ENCODE measurements around the gene TMEM45A.

TMEM45A gene

DNA sequence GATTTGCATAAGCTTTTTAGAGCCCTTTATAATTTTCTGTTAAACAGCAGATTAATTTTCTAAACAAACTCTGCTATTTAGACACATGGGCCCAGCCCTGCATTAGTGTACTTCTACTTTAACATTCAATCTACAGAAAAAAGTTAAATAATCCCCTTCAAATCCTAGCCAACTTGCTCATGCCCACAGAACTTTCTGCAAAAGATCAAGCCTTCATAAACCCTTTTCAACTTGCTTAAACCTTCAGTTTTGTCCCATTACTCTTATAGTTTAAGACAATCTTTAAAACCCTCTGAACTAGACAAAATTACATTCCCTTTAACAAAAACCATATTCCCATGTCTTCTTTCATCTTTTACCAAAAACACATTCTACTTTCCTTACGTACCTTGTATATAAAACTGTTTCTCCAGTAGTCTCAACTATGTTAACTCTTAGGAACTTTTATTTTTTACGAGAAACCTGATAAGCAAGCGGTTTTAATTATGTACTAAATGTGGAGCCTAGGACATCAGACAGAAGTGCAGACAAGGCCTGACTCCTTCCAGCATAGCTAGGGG, 91.8 kb downstream of the TMEM45A start:
- H3K36me3 Mint-ChIP-seq (ENCODE audit: low read depth): no peaks in the 10 kb centered on the region
- H3K27me3 Mint-ChIP-seq (ENCODE audit: low read depth): peaks cover 14% of the 10 kb centered on the region
- no peaks in the 10 kb centered on the region for H3K9me3 Mint-ChIP-seq
- H3K27ac Mint-ChIP-seq: no peak overlapping the region
- H3K4me3 Mint-ChIP-seq: no peak overlapping the region
- no peak for DNase-seq (ENCODE audit: low spot score)
- no peaks in the 10 kb centered on the region for H3K4me1 Mint-ChIP-seq (ENCODE audit: low read depth)

DNA sequence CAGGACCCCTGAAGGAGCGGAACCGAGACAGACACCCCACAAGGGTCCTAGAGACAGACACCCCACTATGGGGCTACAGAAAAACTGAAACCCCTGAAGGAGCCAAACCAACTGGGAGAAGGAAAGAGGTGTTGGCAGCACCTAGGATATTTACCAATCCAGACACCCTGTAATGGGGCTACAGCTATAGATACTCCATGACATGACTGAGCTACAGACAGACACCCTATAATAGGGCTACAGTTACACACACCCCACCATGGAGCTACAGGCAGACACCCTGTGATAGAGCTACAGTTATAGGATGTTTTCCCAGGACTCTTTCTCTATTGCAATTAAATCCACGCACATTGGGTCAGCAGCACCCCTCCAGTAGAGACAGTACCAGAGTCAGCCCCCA, 94.4 kb downstream of the TMEM45A start:
- Mint-ChIP-seq H3K4me3 (no peak overlapping the region), H3K9me3 (no peaks in the 10 kb centered on the region), H3K27ac (no peak overlapping the region), H3K4me1 (ENCODE audit: low read depth) (peaks cover 4% of the 10 kb centered on the region), H3K27me3 (ENCODE audit: low read depth) (peaks cover 8% of the 10 kb centered on the region), H3K36me3 (ENCODE audit: low read depth) (no peaks in the 10 kb centered on the region)
- DNase-seq (ENCODE audit: low spot score): no peak

- Mint-ChIP-seq H3K27me3 (ENCODE audit: low read depth) (peaks cover 6% of the 10 kb centered on the region), H3K4me3 (no peak overlapping the region), H3K36me3 (ENCODE audit: low read depth) (no peaks in the 10 kb centered on the region), H3K27ac (no peak overlapping the region), H3K9me3 (no peaks in the 10 kb centered on the region), H3K4me1 (ENCODE audit: low read depth) (peaks cover 4% of the 10 kb centered on the region)
- no peak for DNase-seq (ENCODE audit: low spot score)
Observed at GRCh38 chr3:100588251-100588650, 95.8 kb downstream of the TMEM45A start.

GRCh38 chr3:100590114-100590839, 97.9 kb downstream of the TMEM45A start:
- peak; percentile 28 for DNase-seq (ENCODE audit: low spot score)
- Mint-ChIP-seq H3K36me3 (ENCODE audit: low read depth) (no peaks in the 10 kb centered on the region), H3K4me1 (ENCODE audit: low read depth) (peaks cover 4% of the 10 kb centered on the region), H3K9me3 (no peaks in the 10 kb centered on the region), H3K27ac (no peak overlapping the region), H3K27me3 (ENCODE audit: low read depth) (peaks cover 11% of the 10 kb centered on the region), H3K4me3 (peak overlapping the region; percentile 7)

GRCh38 chr3:100590840-100591147, 98.4 kb downstream of the TMEM45A start:
- Mint-ChIP-seq H3K4me1 (ENCODE audit: low read depth) (peaks cover 4% of the 10 kb centered on the region), H3K27ac (no peak overlapping the region), H3K36me3 (ENCODE audit: low read depth) (no peaks in the 10 kb centered on the region), H3K9me3 (no peaks in the 10 kb centered on the region), H3K27me3 (ENCODE audit: low read depth) (peaks cover 15% of the 10 kb centered on the region), H3K4me3 (no peak overlapping the region)
- DNase-seq (ENCODE audit: low spot score): no peak

- peaks cover 20% of the 10 kb centered on the region for H3K27me3 Mint-ChIP-seq (ENCODE audit: low read depth)
- peaks cover 4% of the 10 kb centered on the region for H3K4me1 Mint-ChIP-seq (ENCODE audit: low read depth)
- no peak overlapping the region for H3K4me3 Mint-ChIP-seq
- no peaks in the 10 kb centered on the region for H3K36me3 Mint-ChIP-seq (ENCODE audit: low read depth)
- H3K9me3 Mint-ChIP-seq: no peaks in the 10 kb centered on the region
- H3K27ac Mint-ChIP-seq: no peak overlapping the region
- DNase-seq (ENCODE audit: low spot score): no peak
Observed at GRCh38 chr3:100591411-100591810, 99.0 kb downstream of the TMEM45A start.

DNA sequence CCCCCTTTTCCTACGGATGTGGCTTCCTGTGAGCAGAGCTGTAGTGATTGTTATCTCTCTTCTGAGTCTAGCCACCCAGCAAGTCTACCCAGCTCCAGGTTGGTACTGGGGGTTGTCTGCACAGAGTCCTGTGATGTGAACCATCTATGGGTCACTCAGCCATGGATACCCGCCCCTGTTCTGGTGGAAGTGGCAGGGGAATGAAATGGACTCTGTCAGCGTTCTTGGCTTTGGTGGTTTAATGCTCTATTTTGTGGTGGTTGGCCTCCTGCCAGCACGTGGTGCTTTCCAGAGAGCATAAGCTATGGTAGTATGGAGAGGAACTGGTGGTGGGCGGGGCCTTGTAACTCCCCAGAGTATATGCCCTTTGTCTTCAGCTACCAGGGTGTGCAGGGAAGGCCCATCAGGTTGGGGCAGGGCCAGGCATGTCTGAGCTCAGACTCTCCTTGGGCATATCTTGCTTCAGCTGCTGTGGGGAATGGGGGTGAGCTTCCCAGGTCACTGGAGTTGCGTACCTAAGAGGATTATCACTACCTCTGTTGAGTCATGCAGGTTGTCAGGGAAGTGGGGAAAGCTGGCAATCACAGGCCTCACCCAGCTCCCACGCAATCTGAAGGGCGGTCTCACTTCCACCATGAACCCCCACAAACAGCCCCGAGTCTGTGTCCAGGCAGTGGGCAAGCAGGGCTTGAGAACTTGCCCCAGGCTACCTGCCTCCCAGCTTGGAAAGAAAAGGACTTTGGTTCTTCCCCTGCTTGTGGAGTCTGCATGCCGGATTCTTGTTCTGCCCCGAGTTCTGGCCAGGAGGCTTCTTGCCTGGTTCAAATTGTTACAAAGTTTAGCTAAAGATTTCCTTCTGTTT, 108.0 kb downstream of the TMEM45A start:
- Mint-ChIP-seq H3K4me3 (peak overlapping the region; percentile 29), H3K36me3 (ENCODE audit: low read depth) (no peaks in the 10 kb centered on the region), H3K4me1 (ENCODE audit: low read depth) (peaks cover 27% of the 10 kb centered on the region), H3K27me3 (ENCODE audit: low read depth) (peaks cover 27% of the 10 kb centered on the region), H3K27ac (no peak overlapping the region), H3K9me3 (peaks cover 7% of the 10 kb centered on the region)
- DNase-seq (ENCODE audit: low spot score): no peak

DNA sequence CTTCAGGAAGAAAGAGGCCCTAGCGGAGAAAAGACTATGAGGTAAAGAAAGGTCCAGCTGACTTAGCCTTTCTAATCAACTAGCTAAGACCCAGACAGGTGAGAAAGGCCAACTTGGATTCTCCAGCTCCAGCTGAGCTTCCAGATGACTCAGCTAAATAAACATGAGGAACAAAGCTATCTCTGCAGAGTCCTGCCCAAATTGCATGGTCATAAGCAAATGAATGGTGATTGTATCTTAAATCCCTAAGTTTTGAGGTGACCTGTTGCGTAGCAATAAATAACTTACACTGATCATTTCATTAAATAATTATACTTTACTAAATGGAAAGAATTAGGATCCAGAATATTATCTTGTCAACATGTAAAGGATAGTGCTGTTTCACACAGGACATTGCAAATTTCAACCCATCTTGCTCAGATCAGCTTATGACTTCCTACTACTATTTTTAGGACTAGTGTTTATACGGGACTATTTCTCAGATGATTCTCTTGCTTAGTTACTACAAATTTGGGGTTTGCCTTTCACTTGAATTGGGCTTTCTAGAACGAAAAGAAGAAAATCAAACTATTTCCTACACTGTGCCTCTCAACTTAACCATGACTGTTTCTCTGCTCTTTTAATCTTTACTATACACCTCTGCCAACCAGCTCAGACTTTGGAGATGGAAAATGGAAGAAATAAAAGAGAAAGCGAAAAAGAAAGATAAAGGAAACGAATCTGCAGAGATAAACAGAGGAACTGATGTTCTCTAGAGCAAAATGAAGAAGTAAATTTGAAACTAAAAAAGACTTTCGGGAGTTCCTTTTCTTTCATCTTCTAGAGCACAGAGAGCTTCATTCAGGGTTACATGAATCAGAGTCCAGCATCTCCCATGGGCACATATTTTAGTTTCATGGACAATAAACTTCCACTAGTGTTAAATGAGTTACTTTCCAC, 110.4 kb downstream of the TMEM45A start:
- H3K4me1 Mint-ChIP-seq (ENCODE audit: low read depth): peaks cover 27% of the 10 kb centered on the region
- peaks cover 7% of the 10 kb centered on the region for H3K9me3 Mint-ChIP-seq
- no peak for DNase-seq (ENCODE audit: low spot score)
- H3K4me3 Mint-ChIP-seq: peak overlapping the region; percentile 64
- H3K27ac Mint-ChIP-seq: peak overlapping the region; percentile 68
- H3K27me3 Mint-ChIP-seq (ENCODE audit: low read depth): peaks cover 10% of the 10 kb centered on the region
- H3K36me3 Mint-ChIP-seq (ENCODE audit: low read depth): no peaks in the 10 kb centered on the region

DNA sequence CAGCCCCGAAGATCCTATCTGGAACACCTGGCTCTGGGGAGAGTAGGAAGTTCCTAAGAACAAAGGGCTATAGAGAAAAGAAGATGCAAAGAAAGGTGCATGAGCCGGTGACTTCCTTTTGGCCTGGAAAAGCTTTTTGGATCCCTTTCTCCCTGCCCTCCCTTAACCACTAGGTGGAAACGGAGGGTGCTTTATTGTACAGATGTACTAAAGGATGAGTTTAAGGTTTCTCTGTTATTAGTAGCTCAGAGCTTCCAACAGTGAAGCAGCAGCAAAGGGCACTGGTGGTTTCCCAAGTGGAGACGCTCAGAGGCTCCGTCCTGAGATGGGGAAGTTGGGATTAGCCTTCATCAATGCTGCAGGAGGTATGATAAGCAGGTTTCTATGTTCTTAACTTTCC, 111.0 kb downstream of the TMEM45A start:
- DNase-seq (ENCODE audit: low spot score): no peak
- Mint-ChIP-seq H3K27ac (peak overlapping the region; percentile 68), H3K9me3 (peaks cover 7% of the 10 kb centered on the region), H3K4me1 (ENCODE audit: low read depth) (peaks cover 25% of the 10 kb centered on the region), H3K36me3 (ENCODE audit: low read depth) (no peaks in the 10 kb centered on the region), H3K27me3 (ENCODE audit: low read depth) (peaks cover 6% of the 10 kb centered on the region), H3K4me3 (peak overlapping the region; percentile 64)

DNA sequence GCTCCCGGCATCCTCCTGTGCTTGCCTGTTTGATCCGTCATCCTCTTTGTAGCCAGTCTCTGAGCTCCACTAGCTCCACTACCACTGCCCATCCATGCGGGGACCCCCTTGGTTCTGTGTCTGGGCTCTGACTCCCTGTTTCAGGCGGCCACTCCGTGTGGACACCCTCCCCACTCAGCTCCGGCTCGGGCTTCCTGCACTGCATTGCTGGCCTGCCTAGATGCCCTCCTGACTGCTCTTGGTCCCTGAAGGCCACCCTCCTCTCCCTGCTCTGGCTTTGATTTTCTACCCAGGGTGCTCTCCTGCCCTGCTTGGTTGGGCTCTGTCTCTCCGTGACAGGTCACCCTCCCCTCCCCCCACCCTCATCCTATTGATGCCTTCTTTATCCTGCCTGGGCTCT, 112.9 kb downstream of the TMEM45A start:
- Mint-ChIP-seq H3K4me1 (ENCODE audit: low read depth) (peaks cover 27% of the 10 kb centered on the region), H3K9me3 (no peaks in the 10 kb centered on the region), H3K27me3 (ENCODE audit: low read depth) (peaks cover 13% of the 10 kb centered on the region), H3K27ac (no peak overlapping the region), H3K36me3 (ENCODE audit: low read depth) (no peaks in the 10 kb centered on the region), H3K4me3 (no peak overlapping the region)
- DNase-seq (ENCODE audit: low spot score): no peak

GRCh38 chr3:100606894-100607512, 114.6 kb downstream of the TMEM45A start:
- H3K4me3 Mint-ChIP-seq: no peak overlapping the region
- H3K27ac Mint-ChIP-seq: no peak overlapping the region
- no peak for DNase-seq (ENCODE audit: low spot score)
- peaks cover 21% of the 10 kb centered on the region for H3K4me1 Mint-ChIP-seq (ENCODE audit: low read depth)
- no peaks in the 10 kb centered on the region for H3K9me3 Mint-ChIP-seq
- no peaks in the 10 kb centered on the region for H3K36me3 Mint-ChIP-seq (ENCODE audit: low read depth)
- peaks cover 21% of the 10 kb centered on the region for H3K27me3 Mint-ChIP-seq (ENCODE audit: low read depth)

DNA sequence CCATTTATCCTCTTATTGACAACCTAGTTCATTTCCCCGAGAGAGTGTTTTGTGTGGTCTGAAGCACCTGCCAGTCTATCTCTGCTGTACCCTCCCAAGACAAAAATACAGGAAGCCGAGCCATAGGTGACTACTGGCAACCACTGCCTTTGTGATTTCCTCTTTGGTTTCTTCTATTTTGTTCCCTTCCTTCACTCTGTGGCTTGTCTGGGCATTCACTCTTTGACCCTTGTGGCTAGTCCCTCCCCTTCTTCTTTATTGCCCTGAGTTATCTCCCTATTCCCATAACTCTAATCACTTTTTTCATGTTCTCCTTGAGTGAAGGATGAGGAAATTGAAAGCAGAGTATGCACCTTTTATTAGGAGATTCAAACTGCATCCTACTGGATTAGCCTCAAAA, 116.9 kb downstream of the TMEM45A start, which contains the start of gene ADGRG7:
TSS of gene ADGRG7 (plus strand) at position 297 of the 400 bp plus-strand sequence. CDS start 256 bp downstream, outside the sequence.
- H3K4me1 Mint-ChIP-seq (ENCODE audit: low read depth): peaks cover 15% of the 10 kb centered on the region
- H3K4me3 Mint-ChIP-seq: no peak within 1 kb of the TSS
- no peak for DNase-seq (ENCODE audit: low spot score)
- no peaks in the 10 kb centered on the region for H3K36me3 Mint-ChIP-seq (ENCODE audit: low read depth)
- H3K27ac Mint-ChIP-seq: no peak within 1 kb of the TSS
- H3K27me3 Mint-ChIP-seq (ENCODE audit: low read depth): peaks cover 29% of the 10 kb centered on the region
- no peaks in the 10 kb centered on the region for H3K9me3 Mint-ChIP-seq

- H3K4me1 Mint-ChIP-seq (ENCODE audit: low read depth): peaks cover 15% of the 10 kb centered on the region
- H3K9me3 Mint-ChIP-seq: no peaks in the 10 kb centered on the region
- no peaks in the 10 kb centered on the region for H3K36me3 Mint-ChIP-seq (ENCODE audit: low read depth)
- no peak overlapping the region for H3K4me3 Mint-ChIP-seq
- peaks cover 30% of the 10 kb centered on the region for H3K27me3 Mint-ChIP-seq (ENCODE audit: low read depth)
- no peak overlapping the region for H3K27ac Mint-ChIP-seq
- DNase-seq (ENCODE audit: low spot score): no peak
Observed at GRCh38 chr3:100609963-100610362, 117.5 kb downstream of the TMEM45A start.

All from T-helper 2 cell treated with Interferon-gamma antibody and Interleukin-4, amounts not matched to agents 5 μg/mL and 100 μg/mL, for 36 hours (primary cell).